ENCODE data around the gene VPS37C. TPM values are rescaled to one million over a fixed set of nuclear protein-coding genes. Genes with fewer than 3 reads are reported as not detected.
A peak's percentile ranks its signal among the peaks of the same experiment; 100 is the strongest.

VPS37C gene
- total and polyA plus RNA-seq, 9 donors, result 7.8 to 25.8 (median 19.7) TPM

DNA sequence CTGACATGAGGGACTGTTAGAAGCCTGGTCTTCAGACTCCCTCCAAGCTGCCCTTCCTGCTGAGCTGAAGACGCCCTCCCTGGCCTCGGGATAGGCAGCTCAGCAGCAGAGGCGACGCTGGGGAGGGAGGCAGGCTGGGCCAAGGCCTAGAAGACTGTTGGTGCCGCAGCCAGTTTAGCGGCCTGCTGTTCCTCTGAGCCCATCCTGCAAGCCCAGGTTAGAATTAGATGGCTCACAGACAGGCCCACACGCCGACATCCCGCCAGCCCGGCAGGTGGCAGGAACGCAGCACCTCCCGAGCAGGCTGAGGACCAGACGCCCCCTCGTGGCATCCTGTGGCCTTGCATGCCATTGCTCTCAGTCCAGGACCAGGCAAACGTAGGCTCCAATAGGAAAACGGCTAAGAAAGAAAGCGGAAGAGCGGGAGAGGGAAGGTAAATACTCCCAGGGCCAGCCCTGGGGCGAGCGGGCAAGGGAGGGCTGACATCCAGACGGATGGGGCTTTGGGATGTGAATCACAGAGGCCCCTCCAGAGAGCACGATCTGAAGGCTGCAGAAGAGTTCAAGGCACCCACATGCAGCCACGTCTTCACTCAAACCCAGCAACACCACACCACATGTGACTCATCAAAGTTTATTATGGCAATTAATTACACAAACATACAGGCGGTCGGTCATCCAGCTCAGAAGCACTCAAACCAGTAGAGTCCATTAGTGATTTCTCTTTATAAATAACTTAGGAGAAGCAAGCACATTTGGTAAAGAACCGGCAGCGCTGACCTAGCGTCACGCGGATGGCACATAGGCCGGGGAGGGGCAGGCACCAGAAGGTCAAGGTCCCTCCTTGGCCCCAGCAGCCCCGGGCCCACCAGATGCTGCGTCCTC is 31.3 kb downstream of the VPS37C start:
- intact Hi-C loops (cut with DNase I), result loop anchor here in 3 of 4 donors (2.0 to 10.0 kb wide), 5 partner anchors 159 to 355 kb away; partner anchors contain the start of genes CD6 (in 1 of the 3) and SLC15A3 (in 1 of the 3)
- H3K4me1 ChIP-seq (ENCODE audit: insufficient read depth), result peaks cover 9% of the 10 kb centered on the region
- H3K4me3 ChIP-seq, result peak overlapping the region; percentile 26

DNA sequence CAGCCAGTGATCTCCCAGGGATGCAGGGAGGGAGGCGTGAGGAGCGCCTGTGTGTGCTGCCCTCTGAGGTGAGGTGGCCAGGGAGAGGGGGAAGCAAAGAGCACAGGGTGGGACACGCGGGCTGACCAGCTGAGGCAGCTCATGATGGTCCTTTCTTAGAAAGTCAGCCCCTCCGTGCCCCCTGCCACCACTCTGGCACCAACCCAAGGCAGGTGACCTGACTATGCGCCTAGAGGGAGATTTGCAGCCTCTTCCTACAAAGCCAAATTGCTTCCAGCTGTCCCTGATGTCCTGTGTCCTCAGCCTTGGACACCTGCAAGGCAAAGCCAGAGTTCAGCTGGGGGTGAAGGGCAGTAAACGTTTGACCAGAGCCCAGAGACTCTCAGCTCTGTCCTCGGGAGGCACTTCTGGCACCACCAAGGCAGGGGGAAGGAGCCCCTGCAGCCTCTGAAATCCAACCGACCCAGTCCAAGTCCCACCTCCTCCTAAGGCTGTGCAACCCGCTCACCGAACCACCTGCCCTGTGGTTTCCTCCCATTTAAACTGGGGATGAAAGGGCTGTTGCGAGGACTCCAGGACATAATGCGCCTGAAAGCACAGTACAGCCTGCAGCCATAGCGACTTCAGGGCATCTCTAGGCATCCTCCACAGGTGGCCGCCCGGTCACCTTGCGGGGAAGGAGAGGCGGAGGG is 32.1 kb downstream of the VPS37C start:
- H3K9me3 ChIP-seq, result no peaks in the 10 kb centered on the region
- no peaks in the 10 kb centered on the region for H3K36me3 ChIP-seq
- H3K27ac ChIP-seq, result peak overlapping the region; percentile 71 to 73
- intact Hi-C loops (cut with DNase I), result loop anchor here in 3 of 4 donors (2.0 to 10.0 kb wide), 4 partner anchors 158 to 294 kb away; partner anchors contain the start of genes CD6 (in 1 of the 3) and SLC15A3 (in 1 of the 3)
- H3K4me1 ChIP-seq (ENCODE audit: insufficient read depth), result peaks cover 9% of the 10 kb centered on the region
- DNase-seq, result peak in 2 of 5 donors; percentile 18 to 57
- no peaks in the 10 kb centered on the region for H3K27me3 ChIP-seq
- no peak overlapping the region for H3K4me3 ChIP-seq
- 65 to 70% (median 66%) methylated on average over 18 of the region's 18 CpGs for WGBS, 3 donors
- TF ChIP-seq, protein P1, sequence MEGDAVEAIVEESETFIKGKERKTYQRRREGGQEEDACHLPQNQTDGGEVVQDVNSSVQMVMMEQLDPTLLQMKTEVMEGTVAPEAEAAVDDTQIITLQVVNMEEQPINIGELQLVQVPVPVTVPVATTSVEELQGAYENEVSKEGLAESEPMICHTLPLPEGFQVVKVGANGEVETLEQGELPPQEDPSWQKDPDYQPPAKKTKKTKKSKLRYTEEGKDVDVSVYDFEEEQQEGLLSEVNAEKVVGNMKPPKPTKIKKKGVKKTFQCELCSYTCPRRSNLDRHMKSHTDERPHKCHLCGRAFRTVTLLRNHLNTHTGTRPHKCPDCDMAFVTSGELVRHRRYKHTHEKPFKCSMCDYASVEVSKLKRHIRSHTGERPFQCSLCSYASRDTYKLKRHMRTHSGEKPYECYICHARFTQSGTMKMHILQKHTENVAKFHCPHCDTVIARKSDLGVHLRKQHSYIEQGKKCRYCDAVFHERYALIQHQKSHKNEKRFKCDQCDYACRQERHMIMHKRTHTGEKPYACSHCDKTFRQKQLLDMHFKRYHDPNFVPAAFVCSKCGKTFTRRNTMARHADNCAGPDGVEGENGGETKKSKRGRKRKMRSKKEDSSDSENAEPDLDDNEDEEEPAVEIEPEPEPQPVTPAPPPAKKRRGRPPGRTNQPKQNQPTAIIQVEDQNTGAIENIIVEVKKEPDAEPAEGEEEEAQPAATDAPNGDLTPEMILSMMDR (IDR thresholded peaks at IDR 0.05), result no peak
- no peak for TF ChIP-seq POLR2A (IDR thresholded peaks at IDR 0.05)
- no peak for TF ChIP-seq EP300 (IDR thresholded peaks at IDR 0.05)

More for the DNA sequence above, 31.3 kb downstream of the VPS37C start:
- Histone ChIP-seq H3K9me3 (no peaks in the 10 kb centered on the region), H3K36me3 (no peaks in the 10 kb centered on the region), H3K27me3 (no peaks in the 10 kb centered on the region), H3K27ac (peak overlapping the region; percentile 71 to 73)
- TF ChIP-seq POLR2A (IDR thresholded peaks at IDR 0.05) (peak; percentile 35), EP300 (IDR thresholded peaks at IDR 0.05) (no peak)
- TF ChIP-seq, protein P1 (IDR thresholded peaks at IDR 0.05), result peak; percentile 99
- peak; percentile 90 to 94 (median 93) for DNase-seq
- WGBS, 3 donors, result 6 to 19% (median 9%) methylated on average over 31 to 33 of the region's 33 CpGs

DNA sequence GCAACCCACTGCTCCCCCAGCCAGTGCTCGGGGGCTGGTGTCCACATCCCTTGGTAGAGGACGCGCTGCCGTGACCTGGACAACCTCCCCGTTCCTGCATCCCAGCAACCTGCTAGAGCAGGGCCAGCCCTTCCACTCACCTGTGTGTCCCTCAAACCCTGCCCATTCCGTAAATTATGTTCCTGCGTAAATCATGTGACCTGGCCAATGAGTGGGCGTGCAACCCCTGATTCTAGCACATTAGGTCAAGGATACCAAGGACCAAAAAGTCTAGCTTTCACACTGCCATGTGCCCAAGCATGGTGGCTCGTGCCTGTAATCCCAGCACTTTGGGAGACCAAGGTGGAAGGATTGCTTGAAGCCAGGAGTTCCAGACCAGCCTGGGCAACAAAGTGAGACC is 33.2 kb downstream of the VPS37C start:
- H3K36me3 ChIP-seq, result no peaks in the 10 kb centered on the region
- no peaks in the 10 kb centered on the region for H3K9me3 ChIP-seq
- H3K4me3 ChIP-seq, result no peak overlapping the region
- no peaks in the 10 kb centered on the region for H3K27me3 ChIP-seq
- whole genome bisulfite sequencing, 3 donors, result 73 to 84% (median 75%) methylated on average over 9 of the region's 9 CpGs
- H3K4me1 ChIP-seq (ENCODE audit: insufficient read depth), result peaks cover 9% of the 10 kb centered on the region
- intact Hi-C loops (cut with DNase I), result loop anchor here in 3 of 4 donors (2.0 to 10.0 kb wide), 4 partner anchors 157 to 293 kb away; partner anchors contain the start of genes CD6 (in 1 of the 3) and SLC15A3 (in 1 of the 3)
- DNase-seq, result no peak
- TF ChIP-seq POLR2A (IDR thresholded peaks at IDR 0.05), result no peak
- no peak for TF ChIP-seq EP300 (IDR thresholded peaks at IDR 0.05)
- TF ChIP-seq, protein P1 (IDR thresholded peaks at IDR 0.05), result no peak
- H3K27ac ChIP-seq, result no peak overlapping the region

DNA sequence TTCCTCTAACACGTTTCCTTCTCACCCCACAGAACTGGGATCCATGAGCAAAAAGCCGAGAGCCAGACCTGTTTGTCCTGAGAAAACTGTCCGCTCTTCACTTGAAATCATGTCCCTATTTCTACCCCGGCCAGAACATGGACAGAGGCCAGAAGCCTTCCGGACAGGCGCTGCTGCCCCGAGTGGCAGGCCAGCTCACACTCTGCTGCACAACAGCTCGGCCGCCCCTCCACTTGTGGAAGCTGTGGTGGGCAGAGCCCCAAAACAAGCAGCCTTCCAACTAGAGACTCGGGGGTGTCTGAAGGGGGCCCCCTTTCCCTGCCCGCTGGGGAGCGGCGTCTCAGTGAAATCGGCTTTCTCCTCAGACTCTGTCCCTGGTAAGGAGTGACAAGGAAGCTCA is 35.0 kb downstream of the VPS37C start:
- no peak overlapping the region for H3K4me3 ChIP-seq
- no peaks in the 10 kb centered on the region for H3K9me3 ChIP-seq
- DNase-seq, result peak; percentile 77 to 82 (median 80)
- WGBS, 3 donors, result 9 to 13% (median 13%) methylated on average over 13 to 14 of the region's 14 CpGs
- no peaks in the 10 kb centered on the region for H3K27me3 ChIP-seq
- no peaks in the 10 kb centered on the region for H3K36me3 ChIP-seq
- TF ChIP-seq EP300 (IDR thresholded peaks at IDR 0.05) (no peak), POLR2A (IDR thresholded peaks at IDR 0.05) (no peak)
- TF ChIP-seq, protein P1 (IDR thresholded peaks at IDR 0.05), result peak in 1 of 3 donors; percentile 10
- peaks cover 10% of the 10 kb centered on the region for H3K4me1 ChIP-seq (ENCODE audit: insufficient read depth)
- H3K27ac ChIP-seq, result peak overlapping the region; percentile 30 to 71
- intact Hi-C loops (cut with DNase I), result loop anchor here in 3 of 4 donors (5.0 to 10.0 kb wide), 3 partner anchors 174 to 291 kb away; partner anchors contain the start of gene SLC15A3 (in 1 of the 3)

Data from ovary (tissue), 9 donors.